ENCODE data around the gene LENG9.

GRCh38 chr19:54455786-54456422, 7.7 kb downstream of the LENG9 start:
- TF ChIP-seq, protein P1, sequence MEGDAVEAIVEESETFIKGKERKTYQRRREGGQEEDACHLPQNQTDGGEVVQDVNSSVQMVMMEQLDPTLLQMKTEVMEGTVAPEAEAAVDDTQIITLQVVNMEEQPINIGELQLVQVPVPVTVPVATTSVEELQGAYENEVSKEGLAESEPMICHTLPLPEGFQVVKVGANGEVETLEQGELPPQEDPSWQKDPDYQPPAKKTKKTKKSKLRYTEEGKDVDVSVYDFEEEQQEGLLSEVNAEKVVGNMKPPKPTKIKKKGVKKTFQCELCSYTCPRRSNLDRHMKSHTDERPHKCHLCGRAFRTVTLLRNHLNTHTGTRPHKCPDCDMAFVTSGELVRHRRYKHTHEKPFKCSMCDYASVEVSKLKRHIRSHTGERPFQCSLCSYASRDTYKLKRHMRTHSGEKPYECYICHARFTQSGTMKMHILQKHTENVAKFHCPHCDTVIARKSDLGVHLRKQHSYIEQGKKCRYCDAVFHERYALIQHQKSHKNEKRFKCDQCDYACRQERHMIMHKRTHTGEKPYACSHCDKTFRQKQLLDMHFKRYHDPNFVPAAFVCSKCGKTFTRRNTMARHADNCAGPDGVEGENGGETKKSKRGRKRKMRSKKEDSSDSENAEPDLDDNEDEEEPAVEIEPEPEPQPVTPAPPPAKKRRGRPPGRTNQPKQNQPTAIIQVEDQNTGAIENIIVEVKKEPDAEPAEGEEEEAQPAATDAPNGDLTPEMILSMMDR (IDR thresholded peaks at IDR 0.05) = no peak
- no peak for TF ChIP-seq POLR2A (IDR thresholded peaks at IDR 0.05)
